Right cardiac atrium (tissue), 5 donors: ENCODE data around the gene SLIT1. TPM values are rescaled to one million over a fixed set of nuclear protein-coding genes. Genes with fewer than 3 reads are reported as not detected.
A peak's percentile ranks its signal among the peaks of the same experiment; 100 is the strongest.
"Not testable (repeated sequence)": the region's sequence is repeated elsewhere in the genome, so short reads cannot be mapped to it uniquely, and the experiment has no call there.

ENCODE experiments used
- ATAC-seq, 2 donors: fragments of 200-7000 bp; cut with Tn5 transposase; one replicate each; pipeline versions ENCODE4 v1.8.0 to v1.9.1; 2020; ENCODE audit warnings: moderate library complexity in 2 of 2, mild to moderate bottlenecking in 1 of 2
- DNase-seq, 3 donors: peaks; one replicate each; pipeline ENCODE4 v3.0.0-alpha.2; 2020
- H3K27ac ChIP-seq: one replicate; pipeline ENCODE4 v1.5.1; 2013; ENCODE audit warnings: mild to moderate bottlenecking, low read length, control low read depth, moderate library complexity
- H3K27me3 ChIP-seq: one replicate; pipeline ENCODE4 v1.6.1; 2013; ENCODE audit not compliant: control insufficient read depth, insufficient read depth
- H3K4me1 ChIP-seq: one replicate; pipeline ENCODE4 v1.6.1; 2013; ENCODE audit warnings: low read length; ENCODE audit not compliant: control insufficient read depth, insufficient read depth
- H3K4me3 ChIP-seq: one replicate; pipeline ENCODE4 v1.5.1; 2013; ENCODE audit warnings: low read length, control low read depth
- H3K9me3 ChIP-seq: one replicate; pipeline ENCODE4 v1.6.1; 2013; ENCODE audit warnings: low read length; ENCODE audit not compliant: control insufficient read depth
- WGBS: extraction: QIAGEN DNeasy Blood & Tissue Kit; methylation state at CpG from one replicate; pipeline ENCODE4 v1.1.7; 2013; 5-methylcytosine and 5-hydroxymethylcytosine counted together
- intact Hi-C, 4 donors: fragments of 100-400 bp; cut with DNase I; formaldehyde crosslinking; loops; one replicate each; pipeline versions ENCODE4 v1.11.0 to v1.14.0; 2022 to 2023
- polyA plus RNA-seq: library from polyadenylated mRNA; stranded (reverse); fragments of 200-250 nt; gene quantifications from one replicate; pipeline ENCODE4 v1.2.3, GENCODE V29; 2013
- total RNA-seq, 4 donors: library from RNA; stranded (reverse); fragmentation: NEBNext Ultra II Directional; extraction: Animal tissue kit (Norgen Biotek cat#: 25700); gene quantifications; one replicate each; pipeline ENCODE4 v1.2.1, GENCODE V29; 2021
- donor health status: healthy with polysubstance abuse.
- donor health status: DM: no; HTN: yes; CAD: no.
- donor health status: DM: no; HTN: no; CAD: no.
- donor health status: DM: no; HTN: yes; CAD: no; lungs with severe emphysema.
- donor health status: DM: yes; HTN: yes; CAD: no.

The SLIT1 gene
- total and polyA plus RNA-seq, 5 donors = 0.11 to 0.29 (median 0.17) TPM

DNA sequence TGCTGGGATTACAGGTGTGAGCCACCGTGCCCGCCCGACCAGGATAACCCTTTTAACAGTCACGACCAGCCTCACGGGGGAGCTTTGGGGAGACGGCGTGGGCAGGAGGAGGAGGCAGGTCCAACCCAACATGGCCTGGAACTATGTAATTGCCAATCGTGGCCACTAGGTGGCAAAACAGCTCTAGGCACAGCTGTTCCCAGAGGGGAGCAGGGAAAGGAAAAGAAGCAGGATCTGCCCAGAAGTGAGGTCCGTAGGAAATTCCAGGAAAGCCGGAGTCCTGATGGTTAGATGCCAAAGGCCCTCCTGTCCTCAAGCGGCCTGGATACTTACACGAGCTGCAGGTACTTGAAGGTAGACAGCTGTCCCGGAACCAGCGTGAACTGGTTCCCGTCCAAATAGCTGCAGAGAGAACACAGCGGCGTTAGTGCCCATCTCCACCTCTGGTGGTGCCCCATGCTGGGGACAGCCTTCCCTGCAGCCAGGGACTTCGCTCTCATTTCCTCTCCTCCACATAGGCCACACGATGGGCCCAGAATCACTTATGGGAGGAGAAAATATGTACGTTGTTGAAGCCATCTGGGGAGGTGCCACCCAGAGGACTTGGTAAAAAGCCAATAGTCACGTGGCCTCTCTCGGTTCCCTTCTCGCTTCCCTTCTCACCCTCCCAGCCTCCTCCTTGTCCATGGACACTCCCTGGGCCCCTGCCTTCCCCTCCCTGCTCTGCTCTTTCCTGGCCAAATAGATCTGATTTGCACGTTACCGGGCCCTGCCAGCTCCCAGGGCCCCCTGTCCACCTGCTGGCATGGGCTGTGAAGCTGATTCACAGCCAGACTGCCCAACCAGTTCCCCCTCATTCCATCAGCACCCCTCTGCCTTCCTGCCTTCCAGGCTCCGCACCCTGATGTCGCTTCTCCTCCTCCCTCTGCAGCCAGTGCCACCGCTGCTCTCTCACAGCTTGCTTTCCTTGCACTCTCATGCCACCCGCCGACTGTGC, 148.1 kb downstream of the SLIT1 start:
- ATAC-seq (peak; percentile 90 to 93), DNase-seq (peak; percentile 76 to 89 (median 87))
- Histone ChIP-seq H3K27ac (no peak overlapping the region), H3K27me3 (no peaks in the 10 kb centered on the region), H3K4me1 (peaks cover 4% of the 10 kb centered on the region), H3K9me3 (no peaks in the 10 kb centered on the region), H3K4me3 (peak overlapping the region; percentile 46)
- 19% methylated on average over 30 of the region's 30 CpGs for WGBS
- intact Hi-C loops = no loop called here

DNA sequence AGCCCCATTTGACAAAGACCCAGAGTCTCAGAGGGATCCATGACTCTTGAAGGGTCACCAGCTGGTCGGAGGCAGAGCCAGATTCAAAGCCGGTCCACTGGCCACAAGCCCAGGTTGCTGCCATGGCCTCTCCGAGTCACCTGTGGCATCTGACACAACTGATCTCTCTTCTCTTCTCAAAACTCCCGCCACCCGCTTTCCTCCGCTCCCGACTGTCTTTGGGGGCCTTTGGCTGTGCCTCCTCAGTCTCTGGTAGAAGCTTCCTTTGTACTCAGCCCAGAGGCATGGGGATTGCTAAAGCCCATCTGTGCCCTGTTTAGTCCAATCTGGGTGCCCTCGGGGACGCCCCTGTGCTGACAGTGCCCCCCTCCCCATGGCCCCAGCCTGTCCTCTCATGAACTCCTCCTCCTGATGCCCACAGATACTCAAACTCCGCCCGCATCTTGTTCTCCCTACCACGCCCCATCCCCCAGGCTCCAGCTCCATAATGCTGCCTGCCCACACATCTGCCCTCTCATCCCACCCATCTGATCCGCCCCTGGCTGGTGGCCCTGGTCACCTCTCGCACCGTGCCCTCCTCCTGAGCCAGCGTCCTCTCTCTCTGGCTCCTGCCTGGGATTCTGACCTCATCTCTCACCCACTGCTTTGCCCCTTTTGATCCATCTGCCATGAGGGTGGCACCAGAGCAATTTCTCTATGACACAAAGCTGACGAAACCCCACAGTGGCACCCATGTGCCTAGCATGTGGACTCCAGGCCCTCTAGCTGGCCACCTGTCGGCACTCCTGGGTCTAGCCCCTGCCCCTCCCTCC, 150.6 kb downstream of the SLIT1 start:
- Histone ChIP-seq H3K4me3 (no peak overlapping the region), H3K4me1 (peaks cover 4% of the 10 kb centered on the region), H3K27me3 (no peaks in the 10 kb centered on the region), H3K27ac (no peak overlapping the region), H3K9me3 (no peaks in the 10 kb centered on the region)
- 81% methylated on average over 18 of the region's 18 CpGs for WGBS
- intact Hi-C loops = no loop called here
- ATAC-seq (no peak), DNase-seq (no peak)

DNA sequence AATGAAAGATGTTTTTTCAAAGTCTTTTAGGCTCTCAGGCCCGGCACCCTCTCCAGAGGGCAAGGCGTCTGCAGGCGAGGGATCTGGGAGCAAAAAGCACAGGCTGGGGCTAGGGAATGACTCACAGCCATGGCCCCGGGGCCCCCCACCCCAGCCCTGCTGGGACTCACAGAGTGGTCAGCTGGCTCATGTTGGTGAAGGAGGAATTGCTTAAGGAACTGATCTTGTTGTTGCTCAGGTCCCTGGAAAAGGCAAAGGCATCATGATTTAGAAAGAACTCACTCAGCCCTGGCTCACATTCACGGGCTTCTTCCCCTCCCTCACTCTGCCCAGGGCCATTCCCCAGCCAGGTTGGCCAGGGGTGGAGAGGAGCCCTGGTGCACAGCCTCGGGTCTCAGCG, 151.5 kb downstream of the SLIT1 start:
- Histone ChIP-seq H3K27ac (no peak overlapping the region), H3K9me3 (no peaks in the 10 kb centered on the region), H3K4me3 (no peak overlapping the region), H3K4me1 (peaks cover 4% of the 10 kb centered on the region), H3K27me3 (no peaks in the 10 kb centered on the region)
- WGBS = 73% methylated on average over 7 of the region's 7 CpGs
- DNase-seq (no peak), ATAC-seq (no peak)
- intact Hi-C loops = no loop called here

DNA sequence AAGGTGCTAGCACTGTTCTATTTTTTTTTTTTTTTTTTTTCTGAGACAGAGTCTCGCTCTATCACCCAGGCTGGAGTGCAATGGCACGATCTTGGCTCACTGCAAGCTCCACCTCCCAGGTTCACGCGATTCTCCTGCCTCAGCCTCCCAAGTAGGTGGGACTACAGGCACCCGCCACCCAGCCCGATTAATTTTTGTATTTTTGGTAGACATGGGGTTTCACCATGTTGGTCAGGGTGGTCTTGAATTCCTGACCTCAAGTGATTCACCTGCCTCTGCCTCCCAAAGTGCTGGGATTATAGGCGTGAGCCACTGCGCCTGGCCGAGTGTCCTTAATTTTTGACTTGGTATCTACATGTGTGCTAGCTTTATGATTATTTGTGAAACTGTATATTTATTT, 151.9 kb downstream of the SLIT1 start:
- H3K27me3 ChIP-seq, H3K4me3 ChIP-seq, H3K27ac ChIP-seq, H3K9me3 ChIP-seq, DNase-seq, intact Hi-C loops, H3K4me1 ChIP-seq, ATAC-seq: not testable (repeated sequence)
- 92% methylated on average over 9 of the region's 9 CpGs for WGBS

DNA sequence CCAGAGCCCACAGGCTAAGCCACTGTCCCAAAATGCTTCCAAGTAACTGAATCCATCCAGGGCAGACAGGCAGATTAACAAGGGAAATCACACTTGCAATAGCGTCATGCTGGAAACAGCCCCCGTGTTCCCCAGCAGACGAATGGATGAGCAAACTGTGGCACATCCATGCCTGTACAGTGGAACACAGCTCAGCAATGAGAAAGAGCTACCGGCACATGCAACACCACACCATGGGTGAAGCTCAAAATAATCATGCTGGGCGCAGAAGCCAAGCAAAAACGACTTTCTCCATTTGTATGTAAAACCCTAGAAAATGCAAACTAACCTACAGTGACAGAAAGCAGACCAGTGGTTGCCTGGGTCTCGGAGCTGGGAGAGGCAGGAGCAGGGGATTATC, 153.1 kb downstream of the SLIT1 start:
- ATAC-seq = no peak
- DNase-seq = no peak
- no peaks in the 10 kb centered on the region for H3K4me1 ChIP-seq
- H3K4me3 ChIP-seq = no peak overlapping the region
- no peaks in the 10 kb centered on the region for H3K9me3 ChIP-seq
- no peak overlapping the region for H3K27ac ChIP-seq
- WGBS = 47% methylated on average over 7 of the region's 7 CpGs
- intact Hi-C loops = no loop called here
- no peaks in the 10 kb centered on the region for H3K27me3 ChIP-seq

DNA sequence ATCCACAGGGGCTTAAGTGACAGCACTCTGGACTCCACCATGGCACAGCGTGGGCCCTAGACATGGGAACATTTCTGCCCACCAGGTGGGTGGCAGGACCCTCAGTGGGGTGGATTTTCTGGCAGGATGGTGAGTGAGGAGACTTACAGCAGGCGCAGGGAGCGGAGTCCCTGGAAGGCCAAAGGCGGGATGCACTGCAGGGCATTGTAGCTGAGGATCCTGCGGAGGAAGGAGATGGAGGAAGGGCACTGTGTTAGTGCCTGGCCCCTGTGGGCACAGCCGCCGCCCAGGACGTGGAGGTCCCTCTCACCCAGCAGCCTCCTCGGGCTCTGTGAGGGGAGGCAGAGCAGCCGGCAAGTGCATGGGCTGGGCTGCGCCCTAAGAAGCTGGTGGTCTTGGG, 154.3 kb downstream of the SLIT1 start:
- Histone ChIP-seq H3K27ac (no peak overlapping the region), H3K9me3 (no peaks in the 10 kb centered on the region), H3K27me3 (no peaks in the 10 kb centered on the region), H3K4me1 (no peaks in the 10 kb centered on the region), H3K4me3 (no peak overlapping the region)
- 83% methylated on average over 11 of the region's 11 CpGs for WGBS
- ATAC-seq = no peak
- intact Hi-C loops = no loop called here
- no peak for DNase-seq

DNA sequence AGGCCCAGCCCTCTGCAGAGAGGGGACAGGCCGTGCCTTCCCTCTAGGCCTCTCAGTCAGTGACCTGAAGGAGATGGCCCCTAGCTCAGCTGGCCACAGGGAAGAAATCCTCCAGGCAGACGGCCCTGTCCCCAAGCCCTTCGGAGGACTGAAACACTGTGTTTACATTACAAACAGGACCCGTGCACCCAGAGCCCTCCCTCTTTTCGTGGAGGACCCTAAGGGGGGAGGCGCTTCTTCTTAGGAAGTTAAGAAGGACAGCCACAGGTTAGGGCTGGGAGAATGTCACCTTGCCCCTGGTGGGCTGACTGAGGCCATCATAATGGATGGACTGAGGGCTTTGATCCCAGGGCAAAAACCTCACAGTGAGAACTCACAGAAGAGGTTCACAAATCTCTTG, 154.9 kb downstream of the SLIT1 start:
- H3K4me3 ChIP-seq = no peak overlapping the region
- ATAC-seq = no peak

DNA sequence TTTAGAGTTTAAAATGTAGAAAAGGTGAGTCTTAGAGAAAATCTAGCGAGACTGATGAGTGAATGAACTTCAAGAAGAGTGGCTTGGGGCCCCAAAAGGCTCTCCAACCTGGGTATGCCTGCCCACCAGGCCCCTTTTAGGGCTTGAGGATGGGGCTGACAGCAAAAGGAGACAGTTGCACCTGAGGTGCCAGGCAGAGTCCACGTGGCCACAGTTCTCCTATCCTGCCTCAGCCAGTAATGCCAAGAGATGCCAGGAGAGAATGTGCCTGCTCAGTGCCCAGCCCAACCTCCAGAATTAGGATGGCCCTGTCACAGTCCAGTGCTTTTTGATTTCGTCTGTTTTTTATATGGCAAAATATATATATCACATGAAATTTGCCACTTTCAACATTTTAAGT, 156.5 kb downstream of the SLIT1 start:
- no peak overlapping the region for H3K4me3 ChIP-seq
- H3K9me3 ChIP-seq = no peaks in the 10 kb centered on the region
- intact Hi-C loops = no loop called here
- 77% methylated on average over 3 of the region's 3 CpGs for WGBS
- no peak for DNase-seq
- no peaks in the 10 kb centered on the region for H3K27me3 ChIP-seq
- no peak overlapping the region for H3K27ac ChIP-seq
- no peaks in the 10 kb centered on the region for H3K4me1 ChIP-seq
- ATAC-seq = no peak

More for the DNA sequence above, 154.9 kb downstream of the SLIT1 start:
- H3K27me3 ChIP-seq = no peaks in the 10 kb centered on the region
- no peak overlapping the region for H3K27ac ChIP-seq
- intact Hi-C loops = no loop called here
- WGBS = 62% methylated on average over 6 of the region's 6 CpGs
- no peaks in the 10 kb centered on the region for H3K9me3 ChIP-seq
- DNase-seq = no peak
- no peaks in the 10 kb centered on the region for H3K4me1 ChIP-seq

DNA sequence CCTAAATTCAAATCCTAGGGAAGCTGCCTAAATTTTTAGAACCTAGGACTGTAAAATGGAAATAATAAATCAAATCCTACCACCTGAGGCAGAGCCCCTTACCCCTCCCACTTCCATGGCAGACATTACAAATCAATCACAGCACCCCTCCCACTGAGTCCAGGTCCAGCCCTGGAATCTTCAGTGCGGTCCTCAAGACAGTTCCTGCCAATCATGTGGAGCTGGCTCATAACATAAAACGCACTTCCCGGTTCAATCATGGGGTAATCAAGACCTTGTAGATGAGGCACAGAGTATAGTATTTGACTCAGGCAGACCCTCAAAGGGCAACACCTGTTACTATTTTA, 157.0 kb downstream of the SLIT1 start:
- no peak for ATAC-seq
- WGBS = 88% methylated on average over 3 of the region's 3 CpGs
- intact Hi-C loops = no loop called here
- Histone ChIP-seq H3K4me1 (no peaks in the 10 kb centered on the region), H3K4me3 (no peak overlapping the region), H3K27ac (no peak overlapping the region), H3K9me3 (no peaks in the 10 kb centered on the region), H3K27me3 (no peaks in the 10 kb centered on the region)
- no peak for DNase-seq

DNA sequence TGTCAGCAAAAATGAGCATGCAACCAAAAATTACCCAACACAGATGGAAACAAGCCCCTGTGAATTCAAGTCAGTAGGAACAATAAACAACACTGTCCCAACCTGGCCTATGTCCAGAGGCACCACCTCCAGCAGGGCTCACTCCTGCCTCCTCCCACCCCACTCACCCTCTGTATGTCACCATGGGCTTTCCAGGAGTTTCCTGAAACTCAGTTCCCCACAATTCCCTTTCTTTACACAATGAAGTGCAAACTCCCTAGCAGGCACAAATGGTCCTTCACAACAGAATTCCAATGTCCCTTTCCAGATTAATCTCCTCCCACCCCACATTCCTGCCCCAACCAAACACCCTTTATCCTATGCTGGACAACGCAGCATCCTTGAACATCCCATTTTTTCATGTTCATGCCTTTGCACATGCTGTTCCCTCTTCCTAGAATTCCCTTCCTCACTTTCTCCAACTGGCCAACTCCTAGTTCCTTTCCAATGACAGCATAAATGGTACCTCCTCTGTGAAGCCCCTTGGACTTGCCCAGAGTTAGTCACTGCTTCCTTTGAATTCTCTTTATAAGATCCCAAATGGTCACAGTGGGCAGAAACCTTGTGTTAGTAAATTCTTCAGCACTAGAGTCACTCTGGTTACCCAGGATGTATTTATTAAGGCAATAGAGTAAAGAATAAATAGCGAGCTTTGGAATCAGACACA, 157.5 kb downstream of the SLIT1 start:
- no peaks in the 10 kb centered on the region for H3K9me3 ChIP-seq
- intact Hi-C loops = no loop called here
- H3K27ac ChIP-seq = no peak overlapping the region
- WGBS = 84% methylated on average over 2 of the region's 2 CpGs
- DNase-seq = no peak
- no peak overlapping the region for H3K4me3 ChIP-seq
- no peaks in the 10 kb centered on the region for H3K27me3 ChIP-seq
- H3K4me1 ChIP-seq = no peaks in the 10 kb centered on the region
- no peak for ATAC-seq
